NOMO-1 (cell line): ENCODE results near the gene ACBD3.

ENCODE experiments used
- DNase-seq, 2 experiments: peaks; one replicate each; lab custom pipeline; 2025; ENCODE audit not compliant: unreplicated experiment in 2 of 2; lab: John Stamatoyannopoulos, UW

The ACBD3 gene

DNA sequence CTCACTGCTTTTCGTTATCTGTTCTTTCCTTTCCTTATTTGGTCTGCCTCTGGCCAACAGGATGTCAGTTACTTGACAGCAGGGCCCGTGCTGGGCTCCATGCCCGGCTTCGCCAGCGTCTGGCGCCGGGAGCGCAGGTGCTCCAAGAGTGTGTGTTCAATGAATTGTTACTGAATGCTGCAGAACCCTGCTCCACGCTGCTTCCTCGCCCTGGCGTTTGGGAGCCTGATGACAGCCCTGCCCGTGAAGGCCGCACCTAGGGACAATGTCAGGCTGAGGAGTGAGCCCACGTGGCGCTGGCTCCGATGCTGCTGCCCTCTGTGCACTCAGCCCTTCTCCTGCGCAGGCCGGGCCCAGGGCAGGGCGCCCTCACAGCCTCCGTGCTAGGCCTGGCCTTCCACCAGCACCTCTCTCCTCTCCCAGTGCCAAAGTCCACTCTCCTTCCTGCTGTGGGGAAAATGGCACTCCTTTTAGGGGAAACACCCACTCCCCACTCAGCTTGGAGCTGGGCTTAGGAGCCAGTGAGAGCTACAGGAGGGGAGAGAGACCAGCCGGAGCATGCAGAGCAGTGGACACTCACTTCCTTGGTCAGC is 51.4 kb downstream of the ACBD3 start:
- DNase-seq = no peak

DNA sequence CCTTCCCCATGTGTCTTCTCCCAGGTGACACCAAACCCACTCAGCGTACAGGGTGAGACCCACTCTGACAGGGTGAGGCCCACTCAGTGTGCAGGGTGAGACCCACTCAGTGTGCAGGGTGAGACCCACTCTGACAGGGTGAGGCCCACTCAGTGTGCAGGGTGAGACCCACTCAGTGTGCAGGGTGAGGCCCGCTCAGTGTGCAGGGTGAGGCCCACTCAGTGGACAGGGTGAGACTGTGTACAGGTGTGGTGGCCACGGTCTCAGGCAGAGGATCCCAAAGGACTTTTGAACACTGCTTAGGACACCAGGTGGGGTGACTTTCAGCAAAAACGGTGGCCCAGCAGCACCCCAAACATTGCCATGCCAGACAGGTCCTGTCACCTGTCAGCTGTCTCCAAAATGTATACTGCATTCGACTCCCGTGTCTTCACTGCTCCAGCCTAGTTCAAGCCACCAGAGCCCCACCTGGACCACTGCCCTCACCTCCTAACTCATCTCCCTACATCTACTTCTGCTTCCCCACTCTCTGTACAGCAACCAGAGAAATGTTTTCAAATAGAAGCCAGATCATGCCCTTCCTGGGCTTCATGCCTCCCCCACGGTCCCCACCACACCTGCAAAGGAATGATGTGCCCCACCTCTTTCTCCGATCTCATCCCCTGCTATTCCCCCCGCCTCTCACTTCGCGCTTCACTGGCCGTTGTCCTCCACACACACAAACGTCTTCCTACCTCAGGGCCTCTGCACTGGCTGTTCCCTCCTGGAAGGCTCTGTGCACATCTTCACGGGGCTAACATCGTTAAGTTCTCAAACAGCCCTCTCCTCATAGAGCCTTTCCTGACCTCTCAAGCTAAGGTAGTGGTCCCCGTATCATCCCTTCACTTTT is 52.1 kb downstream of the ACBD3 start:
- DNase-seq = no peak

DNA sequence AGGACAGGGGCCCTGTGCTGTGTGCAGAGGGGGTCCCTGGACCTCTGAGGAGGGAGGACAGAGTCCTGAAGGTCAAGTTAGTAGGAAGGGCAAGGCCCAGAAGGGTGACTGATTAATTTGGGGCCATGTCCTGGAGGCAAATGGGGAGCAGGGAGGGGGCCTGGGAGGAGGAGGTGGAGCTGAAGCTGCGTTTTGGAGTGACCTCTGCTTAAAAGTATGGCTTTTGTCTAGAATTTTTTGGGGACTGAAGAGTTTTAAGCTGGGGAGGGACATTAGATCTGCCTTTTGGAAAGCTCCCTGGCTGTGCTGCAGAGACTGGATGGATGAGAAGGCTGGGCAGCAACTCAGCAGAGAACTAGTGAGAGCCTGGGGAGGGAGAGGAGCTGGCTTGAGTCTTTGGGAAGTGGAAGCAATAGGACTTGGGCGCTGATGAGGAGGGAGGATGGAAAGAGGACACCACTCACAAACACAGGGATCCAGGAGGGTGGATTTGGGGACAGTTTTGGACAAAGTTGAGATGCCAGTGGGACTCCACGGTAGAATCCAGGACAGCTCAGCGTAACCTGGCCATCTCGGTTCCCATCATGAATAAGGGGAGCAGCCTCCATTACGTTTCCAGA is 52.9 kb downstream of the ACBD3 start:
- no peak for DNase-seq

GRCh38 chr1:226132728-226133503 is 53.6 kb downstream of the ACBD3 start:
- no peak for DNase-seq

DNA sequence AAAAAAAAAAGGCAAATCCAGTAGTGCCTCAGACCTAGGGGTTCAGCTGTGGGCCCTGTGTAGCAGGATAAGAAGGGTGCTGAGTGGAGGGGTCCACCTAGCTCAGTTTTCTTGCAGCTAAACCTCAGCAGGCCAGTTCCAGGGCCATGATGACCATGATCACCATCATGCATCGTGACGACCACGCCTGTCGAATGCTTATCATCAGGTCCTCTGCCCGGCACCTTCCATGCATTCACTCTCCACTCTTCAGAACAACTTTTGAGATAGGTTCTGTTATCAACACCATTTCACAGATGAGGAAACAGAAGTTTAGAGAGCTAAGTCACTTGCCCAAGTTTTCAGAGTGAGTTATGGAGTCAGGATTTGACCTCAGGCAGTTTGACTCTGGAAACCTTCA is 54.9 kb downstream of the ACBD3 start:
- DNase-seq = no peak

- DNase-seq = no peak
Observed at GRCh38 chr1:226129230-226129629, 57.3 kb downstream of the ACBD3 start.

GRCh38 chr1:226128487-226129075 is 58.0 kb downstream of the ACBD3 start:
- DNase-seq = no peak

GRCh38 chr1:226126824-226127569 is 59.5 kb downstream of the ACBD3 start:
- DNase-seq = no peak

DNA sequence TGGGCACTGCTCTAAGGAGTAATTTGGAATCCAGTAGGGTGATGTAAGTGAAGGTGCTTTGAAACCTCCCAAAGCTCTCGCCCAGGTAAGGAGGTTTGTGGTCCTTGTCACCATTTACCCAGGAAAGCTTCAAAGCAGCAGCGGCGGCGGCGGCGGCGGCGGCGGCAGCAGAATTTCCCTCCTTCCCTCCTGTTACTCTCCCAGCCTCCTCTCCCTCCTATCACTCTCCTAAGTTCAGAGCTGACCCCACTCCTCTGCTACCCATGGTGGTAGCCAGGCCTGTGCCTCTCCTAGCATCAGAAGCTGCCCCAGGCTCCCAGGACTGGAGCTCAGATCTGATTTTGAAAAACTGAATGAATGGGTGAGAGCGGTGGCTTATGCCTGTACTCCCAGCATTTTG is 60.7 kb downstream of the ACBD3 start:
- no peak for DNase-seq

DNA sequence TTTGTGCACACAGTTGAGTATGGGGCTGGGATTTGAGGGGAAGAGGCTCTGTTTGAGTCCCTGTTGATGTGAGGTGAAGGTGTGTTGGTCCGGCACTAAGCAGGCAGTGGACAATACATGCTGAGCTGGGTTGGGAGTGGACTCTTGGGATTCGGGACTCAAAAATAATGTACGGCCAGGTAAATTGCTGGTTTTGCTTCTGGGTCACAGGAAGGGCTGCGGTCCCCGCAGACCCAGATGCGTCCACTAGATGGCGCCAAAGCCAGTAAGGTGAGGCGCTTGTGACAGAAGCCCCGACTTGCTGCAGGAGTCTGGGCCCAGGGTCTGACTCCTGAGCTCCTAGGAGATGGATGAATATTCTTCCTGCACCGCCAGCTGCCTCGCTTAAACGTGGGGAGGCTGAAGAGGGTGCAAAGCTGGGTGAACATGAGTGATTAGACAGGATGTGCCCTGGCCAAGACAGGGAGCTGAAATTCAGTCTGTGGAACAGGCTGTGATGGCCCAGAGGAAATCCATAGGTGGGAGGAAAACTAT is 61.4 kb downstream of the ACBD3 start:
- peak; percentile 57 to 68 for DNase-seq

DNA sequence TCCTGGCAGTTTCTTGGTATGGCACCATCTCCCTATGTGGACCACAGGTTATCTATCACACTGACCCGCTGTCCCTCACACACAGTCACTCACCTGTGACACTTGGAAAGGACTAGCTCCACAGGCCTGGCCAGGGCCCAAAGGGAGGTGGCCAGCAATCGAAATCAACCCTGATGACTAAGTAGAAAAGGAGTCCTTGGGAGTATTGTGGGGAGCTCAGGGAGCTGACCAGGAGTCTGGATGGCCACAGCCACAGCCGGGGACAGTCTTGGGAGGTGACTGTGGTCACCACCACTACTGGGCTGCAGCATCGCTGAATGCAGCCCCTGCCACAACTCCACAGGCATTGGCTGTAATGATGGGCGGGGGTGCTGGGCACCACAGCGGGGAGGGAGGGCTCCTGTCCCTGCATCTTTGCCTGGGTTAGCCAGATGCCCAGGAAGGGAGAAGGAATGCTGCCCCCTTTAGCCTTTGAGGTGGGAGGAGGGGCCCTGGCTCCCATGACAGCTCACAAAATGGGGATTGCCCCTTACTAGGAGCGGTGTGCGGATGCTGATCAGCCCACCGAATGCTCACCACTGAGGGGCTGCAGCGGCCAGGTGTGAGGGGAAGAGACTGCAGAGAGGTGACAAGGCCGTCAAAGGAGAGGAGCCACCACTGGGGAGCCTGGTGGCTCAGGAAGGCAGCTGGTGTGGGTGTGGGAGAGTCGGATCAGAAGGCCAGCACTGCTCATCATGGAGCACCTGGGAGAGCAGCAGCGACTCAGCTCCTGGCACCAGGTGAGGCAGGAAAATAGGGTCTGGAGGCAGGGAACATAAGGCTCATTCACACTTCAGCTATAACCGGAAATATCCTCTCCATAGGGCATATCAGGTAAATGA is 62.7 kb downstream of the ACBD3 start:
- DNase-seq = no peak

DNA sequence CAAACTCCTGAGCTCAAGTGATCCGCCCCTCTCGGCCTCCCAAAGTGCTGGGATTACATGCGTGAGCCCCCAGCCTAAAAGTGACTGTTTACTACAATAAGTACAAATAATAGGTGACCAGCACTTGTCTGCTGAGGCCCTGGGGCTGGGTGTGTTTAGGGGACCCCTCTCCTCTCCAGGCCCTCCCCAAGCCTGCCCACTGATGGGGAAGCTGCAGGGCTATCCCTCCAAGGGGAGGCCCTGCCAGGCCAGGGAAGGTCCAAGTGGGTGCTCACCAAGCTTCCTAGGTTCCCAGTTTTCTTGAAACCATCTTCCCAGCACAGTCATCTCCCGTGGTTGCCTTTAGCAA is 63.4 kb downstream of the ACBD3 start:
- DNase-seq = no peak

DNA sequence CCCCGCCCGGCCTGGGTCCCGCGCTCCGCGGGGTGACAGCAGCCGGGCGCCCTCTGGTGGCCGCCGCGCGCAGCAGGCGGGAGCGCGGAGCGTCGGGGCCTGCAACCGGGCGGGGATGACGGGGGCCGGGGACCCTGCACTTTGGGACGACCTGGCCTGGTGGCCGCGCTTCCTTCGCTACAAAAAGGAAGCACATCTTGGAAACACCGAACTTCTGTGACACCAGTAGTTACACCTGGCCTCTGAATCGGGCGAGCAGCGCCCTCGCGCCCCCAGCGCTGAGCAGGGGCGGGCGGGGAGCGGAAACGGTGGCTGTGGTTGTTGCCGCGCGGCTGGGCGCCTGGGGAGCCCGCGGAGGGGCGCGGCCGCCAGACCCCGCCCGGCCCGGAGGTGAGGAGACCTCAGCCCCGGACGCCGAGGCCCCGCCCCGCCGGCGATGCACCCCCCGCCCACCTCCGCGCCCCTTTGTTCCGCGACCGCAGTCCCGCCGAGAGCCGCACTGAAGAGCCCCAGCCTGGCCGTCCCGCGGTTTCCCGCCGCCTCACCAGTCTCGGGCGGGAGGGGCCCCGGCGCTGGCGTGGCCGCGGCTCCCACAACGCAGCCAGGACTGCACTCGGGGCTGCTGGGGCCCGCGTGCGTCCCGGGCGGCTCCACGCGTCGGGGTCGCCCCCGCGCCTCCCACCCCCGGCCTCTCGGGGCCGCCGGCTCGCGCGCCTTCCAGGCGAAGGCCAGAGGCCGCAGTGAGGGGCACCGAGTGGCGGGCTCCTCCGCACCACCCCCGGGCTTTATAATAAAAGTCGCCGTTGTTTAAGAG is 64.7 kb downstream of the ACBD3 start:
- peak; percentile 40 to 75 for DNase-seq

- DNase-seq = no peak
Observed at GRCh38 chr1:226121049-226121586, 65.4 kb downstream of the ACBD3 start.

DNA sequence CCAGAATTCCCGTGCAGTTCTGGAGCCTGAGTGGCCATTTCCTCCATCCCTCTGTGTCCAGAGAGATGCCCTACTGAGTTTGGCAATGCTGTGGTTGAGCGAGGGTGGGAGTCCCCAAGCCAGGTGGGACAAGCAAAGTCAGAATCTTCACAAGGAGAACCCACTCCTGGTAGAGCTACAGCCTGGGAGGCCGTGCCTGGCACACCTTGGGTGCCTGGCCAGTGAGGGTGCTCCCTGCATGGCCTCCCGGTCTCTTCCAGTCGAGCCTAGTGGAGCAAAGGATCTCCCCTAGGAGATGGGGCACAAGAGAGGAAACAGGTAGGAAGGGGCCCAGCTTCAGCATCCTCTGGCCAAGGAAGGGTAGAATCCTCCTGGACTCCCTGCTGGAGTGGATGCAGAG is 66.1 kb downstream of the ACBD3 start:
- DNase-seq = no peak

DNA sequence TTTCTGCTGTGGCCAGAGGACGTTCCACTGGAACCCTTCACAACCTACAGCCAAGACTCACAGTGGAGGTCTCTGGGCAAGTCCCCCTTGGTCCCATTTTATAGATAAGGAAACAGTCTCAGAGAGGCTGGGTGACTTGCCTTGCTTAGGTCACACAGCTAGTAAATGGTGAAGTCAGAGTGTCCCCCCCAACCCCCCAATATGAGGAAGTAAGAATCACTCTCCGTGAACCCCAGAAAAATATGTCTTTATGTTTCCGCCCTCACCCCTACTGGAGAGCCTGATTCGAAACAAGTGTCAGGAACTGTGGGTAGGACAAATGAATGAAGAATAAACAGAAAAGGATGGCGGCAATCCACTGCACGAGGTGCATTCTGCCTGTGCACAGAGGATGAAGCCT is 67.4 kb downstream of the ACBD3 start:
- no peak for DNase-seq

DNA sequence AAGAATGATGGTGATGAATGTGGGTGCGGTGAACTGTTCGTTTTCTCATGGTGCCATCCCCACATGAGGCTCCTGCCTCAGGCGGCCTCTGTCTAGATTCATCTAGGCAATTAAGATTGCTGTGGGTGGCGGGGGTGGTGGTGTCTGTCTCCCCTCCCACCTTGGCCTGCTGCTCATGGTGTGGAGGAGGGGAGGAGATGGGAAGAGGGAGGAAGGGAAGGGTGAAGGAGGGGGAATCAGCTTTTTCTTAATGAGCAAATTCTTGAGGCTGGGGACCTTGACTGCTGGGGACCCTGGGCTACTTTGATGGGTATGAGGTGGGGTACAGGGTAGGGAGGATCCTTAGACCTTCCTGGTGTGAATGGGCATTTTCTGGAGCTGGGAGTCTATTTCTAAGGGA is 68.2 kb downstream of the ACBD3 start:
- DNase-seq = no peak

- DNase-seq = no peak
Observed at GRCh38 chr1:226117330-226117729, 69.2 kb downstream of the ACBD3 start.
